CD14-positive monocyte (primary cell): ENCODE data around the gene ANGPTL2. TPM values are rescaled to one million over a fixed set of nuclear protein-coding genes. Genes with fewer than 3 reads are reported as not detected.

ENCODE experiments used
- DNase-seq, 3 donors: peaks; one replicate each; pipeline ENCODE4 v3.0.0-alpha.2; 2011 to 2022
- H2AFZ ChIP-seq: 2 replicates; pipeline ENCODE4 v1.6.0; 2012; ENCODE audit warnings: mild to moderate bottlenecking, low read depth, low read length, inconsistent platforms; ENCODE audit not compliant: insufficient read depth, poor library complexity, severe bottlenecking
- H3K27ac ChIP-seq, 2 donors: 1 replicate in 1 of 2; 2 replicates in 1 of 2; pipeline ENCODE4 v1.5.1; 2012 to 2013; ENCODE audit warnings: low read length in 2 of 2, control low read depth in 1 of 2, inconsistent platforms in 1 of 2, low read depth in 1 of 2, mild to moderate bottlenecking in 1 of 2
- H3K27me3 ChIP-seq, 2 donors: one replicate each; pipeline versions ENCODE4 v1.6.0 to v1.6.1; 2011 to 2013; ENCODE audit warnings: low read length in 2 of 2; ENCODE audit not compliant: control insufficient read depth in 2 of 2, insufficient read depth in 2 of 2
- H3K36me3 ChIP-seq, 2 donors: replicated peaks in 1 of 2; 1 replicate in 1 of 2; 2 replicates in 1 of 2; pipeline versions ENCODE4 v1.5.1 to v1.6.1; 2012 to 2013; ENCODE audit warnings: low read length in 2 of 2, control low read depth in 1 of 2, inconsistent platforms in 1 of 2, mild to moderate bottlenecking in 1 of 2; ENCODE audit not compliant: insufficient read depth in 2 of 2, control insufficient read depth in 1 of 2
- H3K4me1 ChIP-seq, 2 donors: 1 replicate in 1 of 2; 2 replicates in 1 of 2; pipeline versions ENCODE4 v1.5.1 to v1.6.1; 2012 to 2013; ENCODE audit warnings: low read length in 2 of 2, control low read depth in 1 of 2, inconsistent platforms in 1 of 2, mild to moderate bottlenecking in 1 of 2, moderate library complexity in 1 of 2; ENCODE audit not compliant: insufficient read depth in 2 of 2, control insufficient read depth in 1 of 2
- H3K4me2 ChIP-seq: replicated peaks from 2 replicates; pipeline ENCODE3; 2012; ENCODE audit warnings: low read length, moderate library complexity, mild to moderate bottlenecking; ENCODE audit not compliant: poor library complexity, severe bottlenecking; ENCODE audit errors: extremely low read depth
- H3K4me3 ChIP-seq, 3 experiments: fragments of 200-600 bp in 1 of 3; sonication (generic) in 1 of 3; replicated peaks in 1 of 3; 1 replicate in 2 of 3; 2 replicates in 1 of 3; pipeline ENCODE4 v1.5.1; 2011 to 2013; ENCODE audit warnings: low read length in 3 of 3, mild to moderate bottlenecking in 3 of 3, control low read depth in 2 of 3, low read depth in 2 of 3, inconsistent platforms in 1 of 3, moderate library complexity in 1 of 3
- H3K79me2 ChIP-seq: 2 replicates; pipeline ENCODE4 v1.6.0; 2012; ENCODE audit warnings: mild to moderate bottlenecking, control low read depth, inconsistent platforms, low read length, moderate library complexity; ENCODE audit not compliant: insufficient read depth
- H3K9ac ChIP-seq: 2 replicates; pipeline ENCODE4 v1.6.0; 2017; ENCODE audit warnings: low read length, mild to moderate bottlenecking; ENCODE audit not compliant: insufficient read depth, poor library complexity, severe bottlenecking
- H3K9me3 ChIP-seq, 2 donors: replicated peaks in 1 of 2; 1 replicate in 1 of 2; 2 replicates in 1 of 2; pipeline versions ENCODE4 v1.5.1 to v1.6.1; 2012 to 2013; ENCODE audit warnings: low read length in 2 of 2, control low read depth in 1 of 2; ENCODE audit not compliant: control insufficient read depth in 1 of 2, insufficient read depth in 1 of 2
- H4K20me1 ChIP-seq: 2 replicates; pipeline ENCODE4 v1.6.0; 2012; ENCODE audit warnings: mild to moderate bottlenecking, low read length, control low read depth, moderate library complexity; ENCODE audit not compliant: insufficient read depth
- H3K27ac Mint-ChIP-seq, 7 donors: one replicate each; pipeline ENCODE4 v1.8.0; 2020; ENCODE audit warnings: mild to moderate bottlenecking in 7 of 7, mixed read lengths in 7 of 7, moderate library complexity in 6 of 7, inconsistent platforms in 2 of 7
- H3K27me3 Mint-ChIP-seq, 3 donors: one replicate each; pipeline ENCODE4 v1.8.0; 2021 to 2022; ENCODE audit warnings: low read depth in 3 of 3, mild to moderate bottlenecking in 3 of 3, mixed read lengths in 3 of 3, moderate library complexity in 3 of 3, inconsistent platforms in 1 of 3
- H3K36me3 Mint-ChIP-seq, 2 donors: one replicate each; pipeline ENCODE4 v1.8.0; 2020; ENCODE audit warnings: mixed read lengths in 2 of 2, inconsistent platforms in 1 of 2, mild to moderate bottlenecking in 1 of 2
- H3K4me1 Mint-ChIP-seq: one replicate; pipeline ENCODE4 v1.8.0; 2020; ENCODE audit warnings: mild to moderate bottlenecking, mixed read lengths
- H3K4me3 Mint-ChIP-seq, 2 donors: one replicate each; pipeline ENCODE4 v1.8.0; 2020; ENCODE audit warnings: mild to moderate bottlenecking in 2 of 2, mixed read lengths in 2 of 2, moderate library complexity in 1 of 2
- H3K9me3 Mint-ChIP-seq, 7 donors: one replicate each; pipeline ENCODE4 v1.8.0; 2020 to 2022; ENCODE audit warnings: mixed read lengths in 7 of 7, mild to moderate bottlenecking in 6 of 7, moderate library complexity in 6 of 7, inconsistent platforms in 2 of 7
- CTCF ChIP-seq: fragments of 200-600 bp; IDR thresholded peaks from one replicate; pipeline ENCODE4 v1.8.0; 2022; ENCODE audit warnings: antibody characterized with exemption, mild to moderate bottlenecking
- WGBS: methylation state at CpG from one replicate; pipeline ENCODE4 v1.1.5; 2013; ENCODE audit warnings: missing lambda C conversion rate; ENCODE audit not compliant: insufficient coverage; 5-methylcytosine and 5-hydroxymethylcytosine counted together
- intact Hi-C, 2 donors: fragments of 100-400 bp; cut with micrococcal nuclease; formaldehyde crosslinking; loops; one replicate each; pipeline versions ENCODE4 v1.15.0 to v1.15.1; 2023
- polyA plus RNA-seq, 3 donors: library from polyadenylated mRNA; depleted of rRNA in 1 of 3; unstranded in 2 of 3; stranded (reverse) in 1 of 3; fragments of 300-500 nt in 2 of 3; fragments of >200 nt in 1 of 3; fragmentation: Illumina TruSeq in 2 of 3; gene quantifications; 1 replicate in 2 of 3; 2 replicates in 1 of 3; pipeline ENCODE4 v1.2.3, GENCODE V29; 2012 to 2021

The ANGPTL2 gene
- polyA plus RNA-seq, 3 donors: not detected

DNA sequence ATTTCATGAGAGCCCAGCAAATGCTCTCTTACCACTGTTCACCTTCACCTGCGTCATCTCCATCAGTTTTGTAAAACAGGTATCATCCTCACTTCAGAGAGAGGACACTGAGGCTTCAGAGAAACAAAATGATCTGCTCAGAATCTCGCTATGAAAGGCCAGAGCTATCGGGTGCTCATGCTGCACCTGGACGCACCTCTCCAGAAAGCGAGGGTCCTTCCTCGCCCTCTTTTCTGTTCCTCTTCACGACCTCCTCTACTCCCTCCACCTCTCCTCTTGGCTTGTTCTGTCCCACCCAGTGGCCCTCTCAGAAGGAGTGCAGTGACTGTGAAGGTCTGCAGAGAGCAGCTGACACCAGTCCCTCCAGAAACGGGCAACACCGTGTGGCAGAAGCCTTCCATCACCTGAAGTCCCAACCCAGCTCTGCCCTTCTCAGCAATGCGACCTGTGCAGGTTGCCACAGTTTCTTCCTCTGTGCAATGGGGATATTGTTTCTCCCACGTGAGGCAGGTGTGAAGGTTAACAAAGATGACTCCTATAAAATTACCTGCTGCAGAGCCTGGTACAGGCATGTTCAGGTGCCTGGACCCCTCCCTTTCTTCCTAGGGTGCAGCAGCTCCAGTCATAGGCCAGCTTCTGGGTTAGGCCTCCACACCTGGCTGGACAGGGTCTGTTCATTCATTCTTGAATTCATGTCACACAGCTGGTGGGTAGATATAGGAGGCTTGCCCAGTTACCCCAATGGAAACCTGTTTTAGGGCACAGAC, 45.3 kb upstream of the ANGPTL2 start:
- no peak overlapping the region for H2AFZ ChIP-seq
- no peaks in the 10 kb centered on the region for H3K79me2 ChIP-seq
- H4K20me1 ChIP-seq: no peaks in the 10 kb centered on the region
- no peak overlapping the region for H3K4me2 ChIP-seq
- no peak for DNase-seq
- intact Hi-C loops: no loop called here
- Mint-ChIP-seq H3K9me3 (peaks cover 0 to 4% (median 0%) of the 10 kb centered on the region in 7 donors), H3K4me3 (no peak overlapping the region), H3K27ac (no peak overlapping the region), H3K36me3 (peaks cover 0 to 2% of the 10 kb centered on the region in 2 donors), H3K4me1 (peaks cover 13% of the 10 kb centered on the region), H3K27me3 (peaks cover 0 to 2% (median 2%) of the 10 kb centered on the region in 3 donors)
- H3K27me3 ChIP-seq: no peaks in the 10 kb centered on the region
- H3K27ac ChIP-seq: no peak overlapping the region
- no peaks in the 10 kb centered on the region for H3K4me1 ChIP-seq
- WGBS: 93% methylated on average over 6 of the region's 11 CpGs
- no peak overlapping the region for H3K4me3 ChIP-seq
- no peak overlapping the region for H3K9ac ChIP-seq
- no peak for TF ChIP-seq CTCF
- no peaks in the 10 kb centered on the region for H3K36me3 ChIP-seq
- H3K9me3 ChIP-seq: no peaks in the 10 kb centered on the region

DNA sequence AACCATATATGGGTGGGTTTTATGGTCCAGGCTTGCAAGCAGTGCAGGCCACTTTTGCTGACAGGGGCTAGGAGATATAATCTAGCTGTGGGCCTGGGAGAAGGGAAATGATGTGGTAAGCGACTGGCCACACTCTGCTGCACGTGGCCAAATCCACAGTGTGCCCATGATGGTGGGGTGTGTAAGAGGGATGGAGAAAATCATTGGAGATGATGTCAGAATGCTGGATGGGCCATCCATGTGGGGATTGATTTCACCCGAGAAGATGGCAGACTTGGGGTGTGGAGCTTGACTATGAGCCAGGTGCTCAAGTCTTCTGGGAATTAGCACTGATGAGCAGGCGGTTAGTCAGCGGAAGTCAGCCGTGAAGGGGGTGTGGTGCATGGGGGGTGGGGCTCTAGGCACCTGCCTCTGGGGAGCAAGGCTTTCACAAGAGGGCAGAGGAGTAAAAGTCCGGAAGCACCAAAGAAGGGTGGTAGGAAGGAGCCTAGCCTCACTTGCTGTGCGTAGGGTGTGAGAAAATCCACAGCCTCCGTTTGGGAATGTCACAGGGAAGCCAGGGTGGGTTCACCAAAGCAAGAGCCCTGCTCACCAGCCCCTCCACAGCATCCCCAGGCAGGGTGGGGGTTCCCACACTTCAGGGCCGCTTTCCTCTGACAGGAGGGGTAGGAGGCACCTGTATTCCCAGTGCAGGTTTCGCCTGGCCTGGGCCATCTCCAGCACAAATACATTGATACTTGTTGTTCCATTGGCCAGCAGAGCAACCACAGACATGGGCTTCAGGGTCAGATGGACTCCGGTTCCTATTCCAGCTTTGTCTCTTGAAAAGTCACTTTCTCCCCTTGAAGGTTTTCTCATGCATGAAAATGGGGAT, 44.5 kb upstream of the ANGPTL2 start:
- Mint-ChIP-seq H3K27ac (no peak overlapping the region), H3K27me3 (peaks cover 0 to 2% (median 2%) of the 10 kb centered on the region in 3 donors), H3K4me3 (no peak overlapping the region), H3K4me1 (peaks cover 19% of the 10 kb centered on the region), H3K9me3 (peaks cover 0 to 4% (median 0%) of the 10 kb centered on the region in 7 donors), H3K36me3 (peaks cover 0 to 2% of the 10 kb centered on the region in 2 donors)
- Histone ChIP-seq H3K27ac (no peak overlapping the region), H3K4me2 (no peak overlapping the region), H4K20me1 (no peaks in the 10 kb centered on the region), H3K27me3 (no peaks in the 10 kb centered on the region), H3K9me3 (no peaks in the 10 kb centered on the region), H3K4me1 (no peaks in the 10 kb centered on the region), H3K4me3 (no peak overlapping the region), H3K36me3 (no peaks in the 10 kb centered on the region), H2AFZ (no peak overlapping the region), H3K9ac (no peak overlapping the region), H3K79me2 (no peaks in the 10 kb centered on the region)
- 91% methylated on average over 9 of the region's 12 CpGs for WGBS
- intact Hi-C loops: no loop called here
- no peak for DNase-seq
- no peak for TF ChIP-seq CTCF
